GM12873 (cell line): Measurements from ENCODE around the gene KIAA0930.

Experiments
- CTCF ChIP-seq: IDR thresholded peaks from 2 replicates; pipeline ENCODE4 v1.5.1; 2012; ENCODE audit warnings: low read depth, mild to moderate bottlenecking, moderate library complexity, low read length, control low read depth; ENCODE audit not compliant: insufficient read depth; ENCODE audit errors: missing control alignments

Gene KIAA0930

GRCh38 chr22:45217345-45217744, 23.3 kb downstream of the KIAA0930 start:
- TF ChIP-seq CTCF: no peak

GRCh38 chr22:45216133-45217003, 24.3 kb downstream of the KIAA0930 start:
- no peak for TF ChIP-seq CTCF

- no peak for TF ChIP-seq CTCF
Observed at GRCh38 chr22:45212992-45213751, 27.5 kb downstream of the KIAA0930 start.

- no peak for TF ChIP-seq CTCF
Observed at GRCh38 chr22:45212306-45212709, 28.4 kb downstream of the KIAA0930 start.

GRCh38 chr22:45211848-45212247, 28.8 kb downstream of the KIAA0930 start:
- TF ChIP-seq CTCF: no peak

DNA sequence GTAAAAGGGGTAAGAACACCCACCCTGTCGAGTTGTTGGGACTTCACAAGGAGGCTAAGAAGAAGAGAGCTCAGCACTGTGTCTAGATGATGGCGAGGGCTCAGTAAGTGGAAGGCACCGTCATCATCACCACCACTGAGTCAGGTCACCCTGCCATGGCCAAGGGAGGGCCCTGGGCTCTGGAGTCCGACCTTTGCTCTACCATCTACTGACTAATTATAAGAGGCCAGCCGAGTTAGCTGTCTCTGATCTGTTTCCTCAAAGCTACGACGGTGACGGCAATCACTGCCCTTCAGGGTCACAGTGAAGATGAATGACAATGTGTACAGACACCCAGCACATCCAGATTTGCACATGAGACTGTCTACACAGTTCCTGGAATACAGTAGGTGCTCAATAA, 29.3 kb downstream of the KIAA0930 start:
- no peak for TF ChIP-seq CTCF

- no peak for TF ChIP-seq CTCF
Observed at GRCh38 chr22:45210991-45211390, 29.7 kb downstream of the KIAA0930 start.
